GM10266 (cell line): Measurements from ENCODE around the gene MAN2B1.
A peak's percentile ranks its signal among the peaks of the same experiment; 100 is the strongest.

Source experiments
- DNase-seq: peaks from one replicate; pipeline ENCODE4 v3.0.0; 2012; ENCODE audit errors: extremely low spot score
- TF ChIP-seq, protein P1 (sequence below): IDR thresholded peaks from 2 replicates; pipeline ENCODE4 v1.5.1; 2012; ENCODE audit warnings: mild to moderate bottlenecking, low read depth; ENCODE audit not compliant: control insufficient read depth, insufficient read depth; ENCODE audit errors: missing control alignments

MAN2B1 gene

DNA sequence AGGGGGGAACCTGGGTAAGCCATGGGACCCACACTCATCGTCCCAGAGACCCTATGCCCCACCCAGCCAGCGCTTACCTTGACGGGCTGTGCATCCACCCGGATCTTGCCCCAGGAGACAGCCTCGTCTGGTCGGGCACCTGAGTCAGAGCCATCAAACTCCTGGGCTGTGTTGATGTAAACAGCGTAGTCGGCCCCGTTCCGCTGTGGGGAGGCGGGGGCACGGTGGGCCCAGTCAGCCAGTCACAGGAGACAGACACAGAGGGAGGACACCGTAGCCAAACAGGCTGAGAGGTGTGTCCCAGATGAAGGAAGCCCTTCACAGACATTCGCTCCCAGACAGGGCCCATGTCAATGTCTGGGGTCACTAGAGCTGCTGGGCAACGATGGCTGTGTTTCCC is 9.4 kb upstream of the MAN2B1 start:
- TF ChIP-seq, protein P1, sequence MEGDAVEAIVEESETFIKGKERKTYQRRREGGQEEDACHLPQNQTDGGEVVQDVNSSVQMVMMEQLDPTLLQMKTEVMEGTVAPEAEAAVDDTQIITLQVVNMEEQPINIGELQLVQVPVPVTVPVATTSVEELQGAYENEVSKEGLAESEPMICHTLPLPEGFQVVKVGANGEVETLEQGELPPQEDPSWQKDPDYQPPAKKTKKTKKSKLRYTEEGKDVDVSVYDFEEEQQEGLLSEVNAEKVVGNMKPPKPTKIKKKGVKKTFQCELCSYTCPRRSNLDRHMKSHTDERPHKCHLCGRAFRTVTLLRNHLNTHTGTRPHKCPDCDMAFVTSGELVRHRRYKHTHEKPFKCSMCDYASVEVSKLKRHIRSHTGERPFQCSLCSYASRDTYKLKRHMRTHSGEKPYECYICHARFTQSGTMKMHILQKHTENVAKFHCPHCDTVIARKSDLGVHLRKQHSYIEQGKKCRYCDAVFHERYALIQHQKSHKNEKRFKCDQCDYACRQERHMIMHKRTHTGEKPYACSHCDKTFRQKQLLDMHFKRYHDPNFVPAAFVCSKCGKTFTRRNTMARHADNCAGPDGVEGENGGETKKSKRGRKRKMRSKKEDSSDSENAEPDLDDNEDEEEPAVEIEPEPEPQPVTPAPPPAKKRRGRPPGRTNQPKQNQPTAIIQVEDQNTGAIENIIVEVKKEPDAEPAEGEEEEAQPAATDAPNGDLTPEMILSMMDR = no peak
- no peak for DNase-seq

DNA sequence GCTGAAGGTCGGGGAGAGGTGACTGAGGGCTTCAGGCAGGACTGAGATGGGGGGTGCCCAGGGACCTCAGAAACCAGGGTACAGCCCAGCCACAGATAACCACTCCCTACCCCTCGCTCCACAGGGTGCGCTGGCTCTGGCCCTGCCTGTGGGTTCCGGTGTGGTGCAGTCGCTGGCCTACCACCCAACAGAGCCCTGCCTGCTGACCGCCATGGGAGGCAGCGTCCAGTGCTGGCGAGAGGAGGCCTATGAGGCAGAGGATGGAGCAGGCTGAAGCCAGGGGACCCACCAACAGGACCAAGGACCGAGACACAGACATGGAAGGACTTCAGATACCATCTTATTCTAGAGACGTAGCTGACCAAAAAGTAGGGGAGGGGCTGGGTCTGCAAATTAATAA is 8.9 kb upstream of the MAN2B1 start:
- DNase-seq = no peak
- TF ChIP-seq, protein P1 = no peak

DNA sequence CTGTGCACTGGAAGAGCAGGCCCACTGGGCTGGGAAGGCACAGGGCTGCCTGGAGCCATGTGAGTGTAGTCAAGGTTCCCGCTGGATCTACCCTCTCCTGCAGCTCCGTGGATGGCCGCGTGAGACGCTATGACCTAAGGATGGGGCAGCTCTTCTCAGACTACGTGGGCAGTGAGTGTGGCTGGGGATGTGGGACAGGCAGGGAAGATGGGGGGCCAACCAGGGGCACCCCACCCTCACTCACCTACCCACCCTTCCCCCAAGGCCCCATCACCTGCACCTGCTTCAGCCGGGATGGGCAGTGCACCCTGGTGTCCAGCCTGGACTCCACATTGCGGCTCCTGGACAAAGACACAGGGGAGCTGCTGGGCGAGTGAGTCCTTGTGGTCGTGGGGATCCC is 6.2 kb upstream of the MAN2B1 start:
- no peak for DNase-seq
- TF ChIP-seq, protein P1 = no peak

DNA sequence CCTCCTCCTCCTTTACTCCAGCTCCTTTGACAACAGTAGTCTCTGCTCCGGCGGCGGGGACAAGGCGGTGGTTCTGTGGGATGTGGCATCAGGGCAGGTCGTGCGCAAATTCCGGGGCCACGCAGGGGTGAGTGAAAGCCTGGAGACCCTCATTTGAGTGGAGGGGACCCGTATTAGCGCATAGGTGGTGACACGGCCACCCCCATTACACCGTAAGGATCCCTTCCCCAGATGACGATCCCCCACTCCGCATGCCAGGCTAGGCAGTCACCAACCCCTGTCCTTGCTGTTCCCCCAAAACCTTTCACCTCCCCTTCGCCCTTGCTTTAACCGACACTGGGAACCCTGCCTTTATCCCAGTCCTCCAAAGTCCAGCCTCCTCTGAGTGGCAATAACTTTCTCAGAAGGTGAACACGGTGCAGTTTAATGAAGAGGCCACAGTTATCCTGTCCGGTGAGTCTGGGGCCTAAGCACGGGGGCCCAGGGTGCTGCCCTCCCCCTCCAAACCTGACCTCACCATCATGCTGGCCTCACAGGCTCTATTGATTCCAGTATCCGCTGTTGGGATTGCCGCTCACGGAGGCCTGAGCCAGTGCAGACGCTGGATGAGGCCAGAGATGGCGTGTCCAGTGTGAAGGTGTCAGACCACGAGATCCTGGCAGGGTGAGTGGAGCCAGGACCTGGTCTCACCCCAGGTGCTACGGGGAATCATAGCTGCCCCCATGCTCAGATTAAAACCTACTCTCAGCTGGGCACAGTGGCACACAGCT is 3.8 kb upstream of the MAN2B1 start:
- TF ChIP-seq, protein P1 = no peak
- no peak for DNase-seq

DNA sequence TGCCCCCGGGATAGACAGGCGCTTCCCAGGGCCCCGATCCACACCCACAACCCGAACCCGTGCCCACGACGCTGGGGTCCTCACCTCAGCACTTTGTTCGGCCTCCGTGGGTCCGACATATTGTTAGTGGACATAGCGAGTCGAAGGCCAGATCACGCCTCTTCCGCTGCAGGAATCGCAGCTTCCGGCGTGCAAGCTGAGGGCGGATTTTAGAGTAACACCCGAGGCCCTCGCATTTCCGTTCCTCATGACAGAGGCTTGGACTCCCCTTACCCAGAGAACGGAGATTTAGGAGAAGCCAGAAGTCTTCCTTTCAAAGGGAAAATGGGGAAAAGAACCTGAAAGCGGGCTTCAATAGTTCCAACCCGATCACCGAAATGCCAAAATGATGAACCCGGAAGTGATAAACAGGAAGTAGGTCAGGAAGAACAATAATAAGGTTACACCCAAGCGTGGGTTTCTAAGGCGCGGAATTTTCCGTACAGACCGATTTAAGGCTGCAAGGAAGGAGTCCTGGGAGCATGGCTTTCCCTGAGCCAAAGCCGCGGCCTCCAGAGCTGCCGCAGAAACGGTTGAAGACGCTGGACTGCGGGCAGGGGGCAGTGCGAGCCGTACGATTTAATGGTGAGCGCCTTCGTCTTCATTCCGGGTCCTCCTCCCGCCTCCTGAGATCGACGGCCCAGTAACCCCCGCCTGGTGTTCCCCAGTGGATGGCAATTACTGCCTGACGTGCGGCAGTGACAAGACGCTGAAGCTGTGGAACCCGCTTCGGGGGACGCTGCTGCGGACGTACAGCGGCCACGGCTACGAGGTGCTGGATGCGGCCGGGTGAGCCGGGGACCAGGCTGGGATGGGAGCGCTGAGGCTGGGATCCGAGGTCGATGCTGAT is 3.0 kb upstream of the MAN2B1 start:
- TF ChIP-seq, protein P1 = no peak
- peak; percentile 81 for DNase-seq

DNA sequence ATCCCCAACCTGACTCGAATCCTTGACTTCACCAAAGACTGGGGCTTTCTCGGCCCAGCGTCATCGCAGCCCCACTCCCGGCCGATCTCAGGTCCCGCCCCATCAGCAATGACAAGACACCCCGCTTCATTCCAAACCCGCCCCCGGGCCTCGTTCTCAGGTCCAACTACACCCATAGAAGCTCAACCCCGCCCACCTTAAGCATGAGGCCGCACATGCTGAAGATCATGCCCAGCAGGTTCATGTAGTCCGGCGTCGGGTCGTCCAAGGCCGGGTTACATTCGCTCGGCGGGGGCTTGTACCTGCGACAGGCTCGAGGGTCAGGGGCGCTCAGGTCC is 2.4 kb upstream of the MAN2B1 start:
- DNase-seq = peak; percentile 59
- TF ChIP-seq, protein P1 = no peak

DNA sequence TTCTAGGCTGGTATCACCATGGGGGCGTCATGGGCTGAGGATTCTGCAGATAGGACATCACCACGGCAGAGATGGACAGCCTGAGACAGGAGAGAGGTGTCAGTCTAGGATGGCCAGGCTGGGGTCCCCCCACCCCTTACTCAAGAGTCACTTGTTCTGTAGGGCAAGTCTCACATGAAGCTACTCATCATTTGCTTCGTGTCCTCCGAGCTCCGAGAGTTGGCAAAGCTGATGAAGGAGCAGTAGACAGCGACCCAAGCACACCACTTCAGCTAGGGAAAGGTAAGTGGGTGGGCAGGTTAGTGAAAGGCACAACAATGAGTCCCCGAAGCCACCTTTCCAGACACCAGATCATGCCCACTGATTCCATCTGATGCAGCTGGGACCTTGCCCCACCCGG is 1.8 kb upstream of the MAN2B1 start:
- DNase-seq = no peak
- TF ChIP-seq, protein P1 = no peak
